Ishikawa (cell line): Measurements from ENCODE around the gene COL16A1.

Source experiments
- EGR1 ChIP-seq: IDR thresholded peaks from 2 replicates; pipeline ENCODE4 v1.6.1; 2012
- MAX ChIP-seq: IDR thresholded peaks from 2 replicates; pipeline ENCODE4 v1.6.1; 2012
- NFIC ChIP-seq: IDR thresholded peaks from 2 replicates; pipeline ENCODE4 v1.6.1; 2012
- TAF1 ChIP-seq: IDR thresholded peaks from 2 replicates; pipeline ENCODE4 v1.6.1; 2012; ENCODE audit warnings: low read depth, mild to moderate bottlenecking

- TF ChIP-seq EGR1 (no peak), NFIC (peak; percentile 91), MAX (no peak), TAF1 (no peak)
Measured at GRCh38 chr1:31701091-31701736, 2.6 kb downstream of the COL16A1 start.
